ENCODE results near the gene MOB3A. TPM values are rescaled to one million over a fixed set of nuclear protein-coding genes. Genes with fewer than 3 reads are reported as not detected.
"Not testable (repeated sequence)": the region's sequence is repeated elsewhere in the genome, so short reads cannot be mapped to it uniquely, and the experiment has no call there.

Gene MOB3A
- total RNA-seq, 2 donors from 2014 or later: 37.9 to 48.4 TPM

DNA sequence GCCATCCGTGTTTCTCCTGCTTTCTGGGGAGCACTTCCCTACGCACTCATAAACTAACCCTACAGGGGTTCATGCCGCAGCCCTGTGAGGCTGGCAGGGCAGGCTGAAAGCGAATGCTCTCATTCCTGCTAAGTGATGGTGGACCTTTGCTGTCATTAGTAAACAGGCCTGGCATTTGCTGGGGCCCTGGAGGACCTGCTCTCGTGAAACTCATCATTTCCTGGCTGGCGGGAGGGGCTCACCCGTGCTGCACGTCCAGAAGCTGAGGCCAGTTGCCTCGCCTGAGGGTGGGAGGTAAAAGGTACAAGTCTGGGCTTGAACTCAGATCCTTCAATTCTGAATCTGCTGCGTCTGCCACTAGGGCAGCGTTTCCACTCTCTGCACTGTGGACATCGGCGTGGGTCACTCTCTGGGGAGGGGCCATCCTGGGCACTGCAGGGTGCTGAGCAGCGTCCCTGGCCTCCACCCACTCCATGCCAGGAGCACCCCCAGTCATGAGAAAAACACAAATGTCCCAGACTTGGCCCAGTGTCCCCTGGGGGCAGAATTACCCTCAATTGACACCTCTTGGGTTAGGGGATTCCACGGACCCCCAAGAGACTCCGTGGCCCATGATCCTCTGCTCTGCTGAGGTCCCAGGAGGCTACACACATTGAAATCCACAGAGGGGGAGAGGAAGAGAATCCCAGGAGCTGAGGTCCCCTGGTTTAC, 7.0 kb downstream of the MOB3A start:
- intact Hi-C loops (cut with DNase I, micrococcal nuclease): loop anchor here in 1 of 2 donors (10.0 kb wide), 1 partner anchor 154 kb away; no protein-coding TSS in a partner anchor
- no peak for ATAC-seq
- no peak for DNase-seq

DNA sequence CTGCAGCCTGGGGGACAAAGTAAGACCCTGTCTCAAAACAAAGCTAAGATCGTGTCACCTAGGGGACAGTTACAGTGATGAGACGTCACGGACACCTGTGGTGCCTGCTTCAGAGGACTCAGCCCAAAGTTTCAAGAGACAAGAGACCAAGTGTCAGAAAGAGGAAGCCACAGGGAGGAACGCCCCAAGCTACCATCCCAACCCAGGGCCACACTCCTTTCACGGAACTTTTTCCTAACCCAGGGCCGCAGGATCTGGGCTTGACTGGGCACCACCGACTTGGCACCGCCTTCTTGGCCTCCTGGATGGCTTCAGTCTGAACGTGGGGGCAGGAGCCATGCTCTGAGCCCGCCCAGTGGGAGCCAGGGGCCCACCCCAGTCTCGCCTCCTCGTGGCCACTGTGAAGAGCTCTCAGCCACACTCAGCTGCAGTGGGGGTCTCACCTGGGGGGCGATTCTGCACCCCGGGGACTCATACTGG, 8.5 kb downstream of the MOB3A start:
- DNase-seq (no peak), ATAC-seq (no peak)
- intact Hi-C loops (cut with DNase I, micrococcal nuclease): loop anchor here in 1 of 2 donors (10.0 kb wide), 1 partner anchor 153 kb away; no protein-coding TSS in a partner anchor

DNA sequence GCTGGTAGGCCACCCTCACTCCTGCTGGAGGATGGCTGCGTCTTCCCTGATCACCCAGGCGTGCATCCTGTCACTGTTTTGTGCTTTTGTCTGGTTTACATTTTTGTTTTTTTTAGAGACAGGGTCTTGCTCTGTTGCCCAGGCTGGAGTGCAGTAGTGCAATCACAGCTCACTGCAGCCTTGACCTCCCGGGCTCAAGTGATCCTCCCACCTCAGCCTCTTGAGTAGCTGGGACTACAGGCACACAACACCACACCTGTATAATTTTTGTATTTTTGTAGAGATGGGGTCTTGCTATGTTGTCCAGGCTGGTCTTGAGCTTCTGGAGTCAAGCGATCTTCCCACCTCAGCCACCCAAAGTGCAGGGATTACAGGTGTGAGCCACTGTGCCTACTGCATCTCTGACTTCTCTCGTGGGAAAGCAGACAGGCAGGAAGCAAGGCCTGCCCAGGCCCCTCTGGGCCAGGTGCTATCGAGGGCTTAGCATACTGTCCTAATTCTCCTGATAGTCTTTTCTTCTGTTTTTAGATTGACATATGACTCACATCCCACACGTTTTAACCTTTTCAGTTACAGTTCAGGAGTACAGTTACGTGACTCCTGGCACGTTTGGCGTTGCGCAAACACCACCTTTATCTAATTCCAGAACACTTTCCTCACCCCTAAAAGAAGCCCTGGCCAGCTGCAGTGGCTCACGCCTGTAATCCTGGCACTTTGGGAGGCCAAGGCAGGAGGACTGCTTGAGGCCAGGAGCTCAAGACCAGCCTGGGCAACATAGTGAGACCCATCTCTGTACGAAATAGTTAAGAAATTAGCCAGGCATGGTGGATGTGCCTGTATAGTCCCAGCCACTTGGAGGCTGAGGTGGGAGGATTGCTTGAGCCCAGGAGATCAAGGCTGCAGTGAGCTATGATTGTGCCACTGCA, 9.2 kb downstream of the MOB3A start:
- ATAC-seq: not testable (repeated sequence)
- intact Hi-C loops (cut with DNase I, micrococcal nuclease): loop anchor here in 1 of 2 donors (10.0 kb wide), 1 partner anchor 152 kb away; no protein-coding TSS in a partner anchor
- peak in 1 of 2 donors; percentile 16 for DNase-seq

DNA sequence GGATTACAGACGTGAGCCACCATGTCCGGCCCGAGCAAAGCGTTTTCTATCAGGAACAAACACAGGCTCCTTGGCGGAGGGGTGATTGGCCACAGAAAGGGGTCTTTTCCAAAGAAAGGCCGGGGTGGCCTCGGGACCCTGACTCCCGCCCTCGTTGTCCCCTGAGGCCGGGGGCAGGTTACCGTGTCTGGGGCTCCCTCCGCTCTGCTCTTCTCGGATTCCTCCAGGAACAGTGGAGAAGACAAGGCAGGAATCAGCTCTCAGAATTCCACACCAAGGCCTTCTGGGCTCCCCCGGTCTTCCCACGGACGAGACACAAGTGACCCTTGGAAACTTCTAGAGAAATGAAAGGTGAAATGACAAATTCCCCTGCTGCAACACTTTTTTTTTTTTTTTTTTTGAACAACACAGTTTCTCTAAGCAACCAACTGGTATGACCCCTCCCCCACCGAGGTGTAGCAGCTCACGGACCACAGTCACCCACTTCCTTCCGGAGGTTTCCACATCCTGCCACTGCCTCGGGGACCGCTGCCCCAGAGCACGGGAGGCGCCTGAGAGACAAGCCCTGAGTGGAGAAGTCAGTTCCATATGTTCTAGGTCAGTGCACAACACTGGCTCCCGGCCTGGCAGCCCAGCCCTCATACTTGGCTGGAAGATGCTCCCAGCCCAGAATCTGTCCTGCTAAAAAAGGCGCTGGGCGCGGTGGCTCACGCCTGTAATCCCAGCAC, 11.0 kb downstream of the MOB3A start:
- peak; percentile 78 to 87 for DNase-seq
- peak; percentile 44 for ATAC-seq
- intact Hi-C loops (cut with DNase I, micrococcal nuclease): loop anchor here in 1 of 2 donors (10.0 kb wide), 1 partner anchor 150 kb away; no protein-coding TSS in a partner anchor

DNA sequence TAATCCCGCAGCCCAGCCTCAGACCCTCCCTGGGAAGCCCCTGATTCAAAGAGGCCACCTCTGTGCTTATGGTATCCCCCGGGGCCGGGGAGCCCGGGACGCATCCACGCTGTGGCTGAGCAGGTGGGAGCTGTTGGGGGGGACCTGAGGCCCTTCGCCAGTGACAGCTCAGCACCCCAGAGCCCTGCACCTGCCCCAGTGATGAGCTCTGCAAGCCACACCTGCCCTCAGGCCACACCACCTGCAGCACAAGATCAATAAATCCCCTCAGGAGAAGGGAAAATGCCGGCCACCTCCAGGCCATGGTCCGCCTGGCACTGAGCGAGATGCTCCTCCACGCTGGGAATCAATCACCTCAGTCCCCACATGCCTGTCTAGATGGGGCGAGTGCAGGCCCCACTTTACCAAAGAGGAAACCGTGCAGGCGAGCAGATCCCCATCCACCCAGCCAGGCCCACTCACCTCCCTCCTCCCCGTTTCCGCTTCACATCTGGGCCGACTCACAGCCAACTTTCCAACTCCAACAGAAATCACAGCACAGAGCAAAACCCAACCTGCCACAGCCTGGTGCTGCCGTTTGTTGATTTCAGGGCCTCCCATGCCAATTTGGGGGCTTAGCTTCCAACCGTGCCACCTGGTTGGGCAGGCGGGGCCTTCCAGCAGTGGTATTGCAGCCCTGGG, 12.8 kb downstream of the MOB3A start:
- intact Hi-C loops (cut with DNase I, micrococcal nuclease): loop anchor here in 1 of 2 donors (10.0 kb wide), 1 partner anchor 149 kb away; no protein-coding TSS in a partner anchor
- DNase-seq (no peak), ATAC-seq (peak; percentile 18)

DNA sequence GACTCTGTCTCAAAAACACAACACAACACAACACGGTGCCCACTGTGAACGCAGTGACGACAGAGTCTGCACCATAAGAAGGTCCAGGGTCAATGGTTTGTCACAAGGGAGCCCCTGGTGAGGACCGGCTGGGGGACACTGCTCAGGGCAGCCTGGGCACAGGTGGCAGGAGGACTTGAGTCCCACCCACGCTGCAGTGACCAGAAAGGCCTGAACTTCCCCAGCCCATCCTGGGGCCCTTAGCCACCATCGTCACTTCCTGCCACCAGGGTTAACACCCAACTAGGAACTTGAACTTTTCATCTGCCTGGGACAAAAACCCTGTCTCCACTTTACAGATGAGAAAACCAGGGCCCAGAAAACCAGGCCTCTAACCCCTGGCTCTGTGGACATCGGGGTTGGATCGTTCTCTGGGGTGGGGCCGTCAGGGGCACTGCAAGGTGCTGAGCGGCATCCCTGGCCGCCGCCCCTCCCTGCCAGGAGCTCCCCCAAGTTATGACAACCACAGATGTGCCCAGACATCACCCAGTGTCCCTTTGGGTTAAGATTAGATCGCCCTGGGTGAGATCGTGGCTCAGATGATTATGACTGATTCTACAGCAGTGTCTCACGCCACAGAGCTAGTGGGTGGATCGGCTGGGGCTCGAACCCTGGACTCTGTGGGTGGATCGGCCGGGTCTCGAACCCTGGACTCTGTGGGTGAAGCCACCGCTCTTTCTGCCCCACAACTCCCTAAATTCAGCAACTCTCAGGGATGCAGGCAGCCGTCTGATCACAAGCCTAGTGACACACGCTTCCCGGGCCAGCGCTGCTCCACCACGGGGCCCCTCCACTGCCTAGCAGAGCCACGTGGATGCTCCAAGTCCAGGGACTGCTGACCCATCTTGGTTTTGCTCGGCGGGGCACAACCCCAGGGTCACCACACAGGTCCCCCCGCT, 14.0 kb downstream of the MOB3A start:
- peak; percentile 15 for ATAC-seq
- DNase-seq: no peak
- intact Hi-C loops (cut with DNase I, micrococcal nuclease): loop anchor here in 1 of 2 donors (10.0 kb wide), 1 partner anchor 147 kb away; no protein-coding TSS in a partner anchor

DNA sequence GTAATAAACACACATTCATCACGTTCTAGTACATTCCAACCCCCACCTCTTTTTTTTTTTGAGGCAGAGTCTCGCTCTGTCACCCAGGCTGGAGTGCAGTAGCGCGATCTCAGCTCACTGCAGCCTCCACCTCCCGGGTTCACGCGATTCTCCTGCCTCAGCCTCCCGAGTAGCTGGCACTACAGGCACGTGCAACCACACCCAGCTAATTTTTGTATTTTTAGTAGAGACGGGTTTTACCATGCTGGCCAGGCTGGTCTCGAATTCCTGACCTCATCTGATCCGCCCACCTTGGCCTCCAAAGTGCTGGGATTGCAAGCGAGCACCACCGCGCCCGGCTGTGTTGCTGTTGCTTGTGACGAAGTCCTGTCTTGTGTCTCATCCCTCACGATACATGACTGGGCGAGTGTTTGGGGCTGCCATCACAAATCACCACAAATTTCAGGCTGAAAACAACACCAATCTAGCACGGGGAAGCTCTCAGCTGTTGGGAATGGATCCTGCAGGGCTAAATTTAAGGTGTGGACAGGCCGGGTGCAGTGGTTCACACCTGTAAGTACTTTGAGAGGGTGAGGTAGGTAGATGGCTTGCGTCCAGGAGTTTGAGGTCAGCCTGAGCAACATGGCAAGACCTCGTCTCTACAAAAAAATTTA, 15.7 kb downstream of the MOB3A start:
- ATAC-seq (no peak), DNase-seq (no peak)
- intact Hi-C loops (cut with DNase I, micrococcal nuclease): loop anchor here in 1 of 2 donors (10.0 kb wide), 1 partner anchor 146 kb away; no protein-coding TSS in a partner anchor

DNA sequence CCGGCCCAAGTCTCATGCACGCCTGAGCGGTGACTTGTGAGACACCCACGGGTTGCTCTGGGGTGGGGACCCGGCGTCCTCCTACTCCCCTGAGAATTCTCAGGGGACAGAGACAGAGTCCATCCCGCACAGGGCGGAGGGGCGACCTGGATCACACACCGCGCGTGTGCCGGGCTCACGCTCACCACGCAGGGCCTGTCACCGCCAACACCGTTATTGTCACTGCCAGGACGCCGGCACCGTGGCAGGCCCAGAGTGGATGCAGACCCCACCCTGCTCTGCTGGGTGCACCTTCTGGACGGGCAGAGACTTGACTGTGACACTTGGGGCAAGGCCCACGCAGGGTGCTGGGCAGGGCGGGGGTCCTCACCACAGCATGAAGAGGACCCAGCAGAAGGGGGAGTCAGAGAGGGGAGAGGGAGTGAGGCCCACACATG, 16.2 kb downstream of the MOB3A start:
- ATAC-seq (no peak), DNase-seq (no peak)
- intact Hi-C loops (cut with DNase I, micrococcal nuclease): loop anchor here in 1 of 2 donors (10.0 kb wide), 1 partner anchor 145 kb away; no protein-coding TSS in a partner anchor

DNA sequence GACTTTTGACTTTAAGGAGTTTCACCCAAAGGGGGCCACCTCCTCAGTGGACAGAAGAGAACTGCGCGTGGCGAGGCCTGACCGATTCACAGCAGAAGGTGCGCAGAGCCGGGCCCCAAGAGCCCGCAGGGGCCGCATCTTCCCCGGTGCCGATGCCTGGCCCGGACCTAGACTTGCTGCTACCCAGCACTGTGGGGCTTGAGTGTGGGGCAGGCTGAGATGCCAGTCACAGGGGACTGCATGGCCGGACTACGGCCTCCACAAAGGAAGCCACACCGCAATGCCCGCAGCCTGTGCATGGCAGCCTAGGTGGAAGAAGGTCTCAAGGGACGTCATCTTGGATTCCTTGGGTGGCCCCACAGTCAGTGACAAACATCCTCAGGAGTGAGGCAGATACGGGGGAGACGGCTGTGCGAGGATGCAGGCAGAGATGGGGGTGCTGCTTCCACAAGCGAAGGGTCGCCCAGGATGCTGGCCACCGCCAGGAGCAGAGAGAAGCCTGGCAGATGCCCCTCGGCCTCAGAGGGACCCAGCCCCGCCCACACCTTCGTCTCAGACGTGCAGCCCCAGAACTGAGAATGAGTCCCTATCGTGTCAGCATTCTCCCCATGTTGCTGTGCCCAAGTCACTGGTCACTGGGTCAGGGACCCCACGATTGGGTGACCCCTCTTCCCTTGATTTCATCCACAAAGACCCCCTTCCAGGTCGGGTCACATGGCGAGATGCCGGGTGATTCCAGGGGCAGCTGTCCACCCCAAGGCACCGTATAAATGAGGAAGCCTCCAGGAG, 16.9 kb downstream of the MOB3A start:
- intact Hi-C loops (cut with DNase I, micrococcal nuclease): no loop called here
- DNase-seq (no peak), ATAC-seq (no peak)

DNA sequence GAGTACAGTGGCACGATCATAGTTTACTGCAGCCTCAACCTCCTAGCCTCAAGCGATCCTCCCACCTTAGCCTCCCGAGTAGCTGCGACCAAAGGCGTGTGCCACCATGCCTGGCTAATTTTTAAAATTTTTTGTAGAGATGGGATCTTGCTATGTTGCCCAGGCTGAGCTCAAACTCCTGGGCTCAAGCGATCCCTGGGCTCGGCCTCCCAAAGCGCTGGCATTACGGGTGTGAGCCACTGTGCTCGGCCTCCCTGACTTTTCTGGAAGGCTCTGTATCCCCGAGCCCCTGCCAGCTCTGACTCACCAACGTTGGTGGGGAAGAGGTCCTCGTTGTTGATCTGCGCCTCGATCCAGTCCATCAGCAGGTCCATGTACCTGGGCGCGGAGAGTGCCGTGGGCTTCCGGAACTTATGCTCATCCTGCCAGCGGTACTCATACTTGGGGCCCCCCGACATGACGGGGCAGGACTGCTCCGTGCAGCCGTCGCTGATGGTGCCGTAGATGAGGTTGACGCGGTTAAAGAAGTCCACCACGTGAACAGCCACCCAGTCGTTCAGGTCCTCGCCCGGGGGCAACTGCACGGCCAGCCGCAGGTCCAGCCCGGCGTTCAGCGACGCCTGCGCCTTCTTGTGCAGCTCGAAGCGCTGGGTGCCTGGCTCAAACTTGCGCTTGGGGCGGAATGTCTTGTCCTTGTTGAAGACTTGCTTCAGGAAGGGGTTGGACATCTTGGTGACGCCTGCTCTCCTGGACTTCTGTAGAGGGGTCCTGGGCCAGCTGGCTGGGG, 18.1 kb downstream of the MOB3A start:
- ATAC-seq (no peak), DNase-seq (no peak)
- intact Hi-C loops (cut with DNase I, micrococcal nuclease): no loop called here

DNA sequence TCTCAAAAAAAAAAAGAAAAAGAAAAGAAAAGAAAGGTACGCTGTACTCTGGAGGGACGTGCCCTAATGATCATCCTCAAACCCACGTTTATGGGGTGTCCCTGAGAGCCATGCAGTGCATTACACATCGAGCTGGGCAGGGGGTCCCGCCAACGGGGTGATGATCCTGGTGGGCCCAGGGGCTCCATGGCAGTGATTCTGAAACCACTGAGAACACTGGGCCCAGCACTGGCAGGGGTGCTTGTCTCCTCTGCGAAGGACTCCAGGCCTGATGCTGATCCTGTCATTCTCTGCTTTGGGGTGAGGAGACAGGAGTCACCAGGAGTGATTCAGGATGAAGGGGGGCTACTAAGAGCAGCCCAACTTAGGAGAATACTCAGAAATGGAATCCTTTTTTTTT, 18.7 kb downstream of the MOB3A start:
- no peak for ATAC-seq
- no peak for DNase-seq
- intact Hi-C loops (cut with DNase I, micrococcal nuclease): no loop called here

DNA sequence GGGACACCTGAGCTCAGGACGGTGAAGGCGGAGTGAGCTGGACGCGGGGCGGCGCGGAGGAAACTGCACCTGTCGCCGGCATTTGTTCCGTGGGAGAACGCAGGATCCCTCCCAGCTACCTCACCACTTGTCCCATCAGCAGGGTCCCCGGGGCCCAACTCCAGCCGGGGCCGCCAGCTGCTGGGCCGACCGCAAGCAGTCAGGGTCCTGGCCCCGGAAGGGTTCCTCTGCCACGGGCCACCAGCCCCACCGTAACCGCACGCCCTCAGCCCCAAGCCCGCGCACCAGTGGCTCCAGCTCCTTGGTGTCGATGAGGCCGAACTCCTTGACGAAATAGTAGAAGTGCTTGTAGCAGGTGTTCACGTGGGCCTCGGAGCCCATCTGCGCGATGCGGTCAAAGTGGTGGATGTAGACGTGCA, 19.6 kb downstream of the MOB3A start:
- no peak for ATAC-seq
- DNase-seq: no peak
- intact Hi-C loops (cut with DNase I, micrococcal nuclease): no loop called here

DNA sequence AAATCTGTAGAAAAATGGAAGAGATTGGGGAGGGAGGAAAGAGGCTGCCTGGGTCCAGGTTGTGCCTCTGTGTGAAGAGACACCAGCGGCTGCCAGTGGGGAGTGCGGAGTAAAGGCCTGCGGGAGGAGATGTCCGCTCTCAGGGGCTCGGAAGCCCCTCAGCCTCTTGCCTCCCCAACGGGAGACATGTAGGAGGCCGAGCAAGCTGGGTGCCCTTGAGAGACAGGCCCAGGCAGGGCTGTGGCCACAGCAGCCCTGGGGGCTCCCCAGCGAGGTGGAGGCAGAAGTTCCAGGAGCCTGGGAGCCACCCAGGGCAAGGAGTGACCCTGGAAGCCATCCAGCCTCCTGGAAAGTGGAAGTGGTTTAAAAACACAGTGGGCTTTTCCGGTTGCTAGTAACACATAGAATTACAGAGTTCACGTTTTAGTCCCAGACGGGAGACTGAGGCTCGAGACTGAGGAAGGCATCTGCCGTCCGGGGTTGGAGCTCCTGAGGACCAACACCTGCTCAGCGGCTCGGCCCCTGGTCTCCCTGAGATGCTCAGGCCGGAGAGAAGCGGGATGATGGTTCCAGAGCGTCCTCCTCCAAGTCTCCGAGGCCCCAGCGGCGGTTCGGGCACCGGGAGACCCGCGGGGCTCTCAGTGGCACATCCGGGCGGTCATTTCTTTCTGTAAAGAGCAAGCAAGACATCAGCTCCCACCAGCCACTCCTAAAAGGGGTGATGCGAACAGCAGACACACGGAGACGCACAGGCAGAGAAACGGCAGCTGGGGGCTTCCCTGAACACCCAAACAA, 23.2 kb downstream of the MOB3A start:
- DNase-seq: no peak
- ATAC-seq: no peak
- intact Hi-C loops (cut with DNase I, micrococcal nuclease): no loop called here

DNA sequence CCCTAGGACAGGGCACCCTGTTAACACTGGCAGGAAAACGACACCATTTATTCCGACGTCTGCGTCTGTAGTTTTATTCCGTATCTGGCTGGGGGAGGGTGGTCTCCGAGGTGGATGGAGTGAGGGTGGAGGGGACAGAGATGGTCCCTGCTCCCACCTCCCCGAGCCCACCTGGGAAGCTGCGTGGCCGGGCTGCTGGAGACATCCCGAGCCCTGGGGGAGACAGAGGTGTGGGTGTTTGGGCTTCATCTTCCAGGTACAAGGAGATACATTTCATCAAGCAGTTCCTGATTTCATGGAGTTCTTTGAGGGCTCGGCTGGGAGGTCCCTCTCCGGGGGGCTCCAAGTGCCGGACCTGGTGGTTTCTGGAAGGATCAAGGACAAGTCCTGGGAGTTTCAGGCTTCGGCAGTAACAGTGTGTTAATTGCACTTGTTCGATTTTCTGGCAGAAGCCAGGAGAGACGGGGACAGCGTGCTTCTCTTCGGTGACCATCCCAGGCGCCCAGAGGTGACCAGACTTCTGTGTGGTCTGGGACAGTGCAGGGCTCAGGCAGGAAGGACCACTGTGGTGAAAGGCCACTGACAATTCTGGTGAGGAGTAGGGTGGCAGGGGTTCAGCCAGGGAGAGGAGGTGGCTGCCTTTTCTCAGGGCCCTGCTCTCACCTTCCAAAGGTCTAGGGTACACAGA, 25.0 kb downstream of the MOB3A start:
- no peak for DNase-seq
- intact Hi-C loops (cut with DNase I, micrococcal nuclease): no loop called here

More for the DNA sequence above, 25.0 kb downstream of the MOB3A start:
- no peak for ATAC-seq
